ENCODE data around the gene UAP1L1. TPM values are rescaled to one million over a fixed set of nuclear protein-coding genes. Genes with fewer than 3 reads are reported as not detected.

UAP1L1 gene
- total and polyA plus RNA-seq, 2 of the 8 experiments (the other 6 are each of a cell fraction or from before 2014, with no cell fraction given): 2.0 to 5.4 TPM

- TF ChIP-seq JUND (IDR thresholded peaks at IDR 0.05; ENCODE audit: low read length) (no peak), CHD2 (IDR thresholded peaks at IDR 0.05; ENCODE audit: low read length) (no peak), CHD7 (IDR thresholded peaks at IDR 0.05; ENCODE audit: insufficient replicate concordance, low read length) (no peak), GABPA (IDR thresholded peaks at IDR 0.05; ENCODE audit: borderline replicate concordance, insufficient read depth, low read length) (no peak), USF2 (IDR thresholded peaks at IDR 0.05; ENCODE audit: low read length) (no peak), NANOG (IDR thresholded peaks at IDR 0.05; ENCODE audit: insufficient read depth, low read depth, low read length, poor library complexity, severe bottlenecking) (no peak), CHD1 (IDR thresholded peaks at IDR 0.05; ENCODE audit: low read depth, low read length) (no peak)
These were observed 12.1 kb downstream of the UAP1L1 start (continued) for GRCh38 chr9:137089232-137089947.
